K562 (cell line): ENCODE results near the gene DNAJB1. TPM values are rescaled to one million over a fixed set of nuclear protein-coding genes. Genes with fewer than 3 reads are reported as not detected.

Experiments
- CREM ChIP-seq: IDR thresholded peaks from 2 replicates; pipeline ENCODE4 v1.6.1; 2014; ENCODE audit warnings: antibody characterized with exemption, low read depth
- CSDE1 ChIP-seq, 2 experiments: fragments of 450-650 bp; IDR thresholded peaks; 2 replicates each; pipeline ENCODE4 v1.6.1; 2016; ENCODE audit warnings: mild to moderate bottlenecking in 1 of 2
- DEAF1 ChIP-seq: fragments of 450-650 bp; formaldehyde crosslinking; IDR thresholded peaks from 2 replicates; pipeline ENCODE4 v1.4.0; 2020; ENCODE audit warnings: mild to moderate bottlenecking, moderate library complexity
- E2F5 ChIP-seq: sonication (generic); formaldehyde crosslinking; IDR thresholded peaks from 2 replicates; pipeline ENCODE4 v1.8.0; 2022; ENCODE audit warnings: mild to moderate bottlenecking, missing genetic modification reagents
- JUN ChIP-seq, 2 experiments: sonication (generic) in 1 of 2; formaldehyde crosslinking in 1 of 2; IDR thresholded peaks; 2 replicates each; pipeline versions ENCODE4 v1.6.1 to v1.8.0; 2012 to 2022; ENCODE audit warnings: borderline replicate concordance in 2 of 2, mild to moderate bottlenecking in 2 of 2, improper control_type of control experiment in 1 of 2, low read depth in 1 of 2, low read length in 1 of 2, missing genetic modification reagents in 1 of 2
- PATZ1 ChIP-seq: fragments of 250-450 bp; sonication (Bioruptor Pico); IDR thresholded peaks from 2 replicates; pipeline ENCODE4 v1.5.0; 2020; ENCODE audit warnings: mild to moderate bottlenecking, borderline replicate concordance
- PBX2 ChIP-seq, 2 experiments: IDR thresholded peaks in 1 of 2; conservative IDR thresholded peaks in 1 of 2; 2 replicates each; pipeline ENCODE4 v1.6.1; 2016; ENCODE audit warnings: low read depth in 2 of 2, mild to moderate bottlenecking in 1 of 2, missing compliant biosample characterization in 1 of 2, missing genetic modification characterization in 1 of 2, moderate library complexity in 1 of 2
- POLR2A ChIP-seq: fragments of 450-650 bp; conservative IDR thresholded peaks from 2 replicates; pipeline ENCODE4 v1.6.1; 2016
- POLR2AphosphoS2 ChIP-seq: IDR thresholded peaks from 2 replicates; pipeline ENCODE4 v1.6.1; 2012; ENCODE audit warnings: low read length, improper control_type of control experiment
- PTBP1 ChIP-seq: fragments of 200-400 bp; formaldehyde crosslinking; IDR thresholded peaks from 2 replicates; pipeline ENCODE4 v1.6.1; 2017; ENCODE audit warnings: low read depth, low read length
- SMARCA4 ChIP-seq: fragments of 450-650 bp; IDR thresholded peaks from 2 replicates; pipeline ENCODE4 v1.6.1; 2016
- SMARCE1 ChIP-seq: fragments of 450-650 bp; IDR thresholded peaks from 2 replicates; pipeline ENCODE4 v1.7.1; 2016; ENCODE audit warnings: mild to moderate bottlenecking
- THRAP3 ChIP-seq: fragments of 450-650 bp; IDR thresholded peaks from 2 replicates; pipeline ENCODE4 v1.6.1; 2016; ENCODE audit warnings: mild to moderate bottlenecking, inconsistent platforms, borderline replicate concordance
- ZHX1 ChIP-seq: fragments of 150-350 bp; conservative IDR thresholded peaks from 2 replicates; pipeline ENCODE4 v1.6.1; 2014; ENCODE audit warnings: low read length
- ZNF133 ChIP-seq: fragments of 250-450 bp; sonication (Bioruptor Pico); IDR thresholded peaks from 2 replicates; pipeline ENCODE4 v1.4.0; 2020; ENCODE audit warnings: mild to moderate bottlenecking
- ZNF830 ChIP-seq: fragments of 250-450 bp; sonication (Bioruptor Pico); IDR thresholded peaks from 2 replicates; pipeline ENCODE4 v1.5.0; 2021; ENCODE audit warnings: mild to moderate bottlenecking
- ZSCAN32 ChIP-seq: fragments of 450-650 bp; formaldehyde crosslinking; IDR thresholded peaks from 2 replicates; pipeline ENCODE4 v1.4.0; 2020; ENCODE audit warnings: mild to moderate bottlenecking, moderate library complexity
- polyA plus RNA-seq, 8 experiments: library from polyadenylated mRNA; depleted of rRNA in 4 of 8; stranded (reverse) in 5 of 8; unstranded in 3 of 8; fragments of >200 nt; fragmentation: Nextera tagmentation in 2 of 8; fragmentation: Illumina TruSeq in 1 of 8; extraction: Ambion mirVana in 2 of 8; extraction: Trizol in 1 of 8; gene quantifications; 2 replicates each; pipeline versions ENCODE4 v1.2.1 to v1.2.3, GENCODE V29; 2011 to 2014; ENCODE audit warnings: inconsistent platforms in 1 of 8, missing spikeins in 1 of 8
- total RNA-seq, 7 experiments: library from RNA; depleted of rRNA in 6 of 7; stranded (reverse); fragments of >200 nt in 6 of 7; fragmentation: Illumina TruSeq in 2 of 7; extraction: Trizol in 2 of 7; gene quantifications; 2 replicates each; pipeline versions ENCODE4 v1.2.1 to v1.2.3, GENCODE V29; 2011 to 2021; ENCODE audit warnings: low replicate concordance in 1 of 7

The DNAJB1 gene
- total and polyA plus RNA-seq, 9 of the 15 experiments (the other 6 are each of a cell fraction or from before 2014, with no cell fraction given), result 13.2 to 113 (median 62.1) TPM

- no peak for TF ChIP-seq PBX2 (CRISPR knock-in tag; IDR thresholded peaks at IDR 0.05; ENCODE audit: low read depth)
- TF ChIP-seq PBX2 (tag; conservative IDR thresholded peaks at IDR 0.05; ENCODE audit: low read depth), result peak; percentile 38; the same call in 1 of the 2 replicates
- TF ChIP-seq ZNF133 (CRISPR knock-in tag), result no peak
- 0 out of 2 replicates have a peak, but pooled peaks have one; percentile 68 for TF ChIP-seq SMARCA4
- 0 out of 2 replicates have a peak, but pooled peaks have one; percentile 37 for TF ChIP-seq CREM
- TF ChIP-seq PTBP1, result no peak
- TF ChIP-seq CSDE1 (IDR thresholded peaks at IDR 0.05), result no peak
- TF ChIP-seq ZNF830 (CRISPR knock-in tag), result no peak
- TF ChIP-seq POLR2A, result no peak
- no peak for TF ChIP-seq THRAP3
- no peak for TF ChIP-seq E2F5 (CRISPR knock-in tag)
- TF ChIP-seq ZHX1, result no peak
- peak; percentile 76 for TF ChIP-seq SMARCE1
- no peak for TF ChIP-seq DEAF1 (CRISPR knock-in tag)
- no peak for TF ChIP-seq PATZ1
- no peak for TF ChIP-seq JUN (IDR thresholded peaks at IDR 0.05; ENCODE audit: borderline replicate concordance, low read depth, low read length)
- TF ChIP-seq JUN (CRISPR knock-in tag; IDR thresholded peaks at IDR 0.05; ENCODE audit: borderline replicate concordance), result no peak
- no peak for TF ChIP-seq ZSCAN32
- no peak for TF ChIP-seq POLR2AphosphoS2
These were observed 10.3 kb downstream of the DNAJB1 start (continued) for GRCh38 chr19:14507704-14508542.
